MCF 10A (cell line): Measurements from ENCODE around the gene TAS1R3. TPM values are rescaled to one million over a fixed set of nuclear protein-coding genes. Genes with fewer than 3 reads are reported as not detected.

Experiments
- BruUV-seq: library from RNA; stranded (reverse); fragments of 400-500 nt; replicated peaks from 2 replicates; lab custom pipeline; 2021; lab: Mats Ljungman, UMichigan
- CTCF ChIA-PET: fragments of 300-600 bp; sonication (Branson Sonifier 250); formaldehyde crosslinking; extraction: SDS; loops from one replicate; lab custom pipeline; 2021; ENCODE audit warnings: antibody characterized with exemption, inconsistent platforms; lab: Yijun Ruan, JAX
- POLR2A ChIA-PET: fragments of 300-600, 350-650 bp; sonication (Branson Sonifier 250); formaldehyde crosslinking; extraction: SDS; loops from one replicate; lab custom pipeline; 2020; ENCODE audit warnings: antibody characterized with exemption, inconsistent platforms; lab: Yijun Ruan, JAX
- DNase-seq: peaks from one replicate; pipeline ENCODE4 v3.0.0-alpha.2; 2018; ENCODE audit not compliant: unreplicated experiment
- H3K27ac Mint-ChIP-seq: one replicate; pipeline ENCODE4 v1.8.0; 2022; ENCODE audit warnings: mild to moderate bottlenecking, low read depth, mixed read lengths; ENCODE audit not compliant: unreplicated experiment
- H3K27me3 Mint-ChIP-seq: one replicate; pipeline ENCODE4 v1.8.0; 2022; ENCODE audit warnings: mixed read lengths; ENCODE audit not compliant: insufficient read depth, unreplicated experiment
- H3K36me3 Mint-ChIP-seq: one replicate; pipeline ENCODE4 v1.8.0; 2022; ENCODE audit warnings: mild to moderate bottlenecking, moderate library complexity, mixed read lengths; ENCODE audit not compliant: insufficient read depth, unreplicated experiment
- H3K4me1 Mint-ChIP-seq: one replicate; pipeline ENCODE4 v1.8.0; 2022; ENCODE audit warnings: mixed read lengths; ENCODE audit not compliant: insufficient read depth, unreplicated experiment
- H3K4me3 Mint-ChIP-seq: one replicate; pipeline ENCODE4 v1.8.0; 2022; ENCODE audit warnings: mild to moderate bottlenecking, moderate library complexity, mixed read lengths; ENCODE audit not compliant: unreplicated experiment
- H3K9me3 Mint-ChIP-seq: one replicate; pipeline ENCODE4 v1.8.0; 2022; ENCODE audit warnings: mixed read lengths; ENCODE audit not compliant: unreplicated experiment
- CTCF ChIP-seq: fragments of 200-600 bp; IDR thresholded peaks from one replicate; pipeline ENCODE4 v1.8.0; 2022; ENCODE audit warnings: antibody characterized with exemption, mild to moderate bottlenecking; ENCODE audit not compliant: unreplicated experiment
- intact Hi-C: fragments of 100-400 bp; cut with micrococcal nuclease; formaldehyde crosslinking; loops from 2 replicates; pipeline ENCODE4 v1.14.1; 2022
- total RNA-seq: library from RNA; stranded (reverse); gene quantifications from 2 replicates; pipeline ENCODE4 v1.2.3, GENCODE V29; 2022

The TAS1R3 gene
- total RNA-seq, 1 experiment from 2014 or later = not detected

GRCh38 chr1:1283821-1284220, 47.3 kb upstream of the TAS1R3 start:
- H3K27ac Mint-ChIP-seq = no peak overlapping the region
- H3K27me3 Mint-ChIP-seq = no peaks in the 10 kb centered on the region
- BruUV-seq = no TSS peak
- CTCF ChIA-PET = no interaction called here
- H3K36me3 Mint-ChIP-seq = no peaks in the 10 kb centered on the region
- no peak overlapping the region for H3K4me3 Mint-ChIP-seq
- POLR2A ChIA-PET = interaction anchor here (0.9 kb wide), 2 partner anchors 8 to 10 kb away, joined by 3 to 4 read pairs; partner anchors contain the start of gene UBE2J2
- intact Hi-C loops = no loop called here
- peak; percentile 40 for DNase-seq
- peaks cover 6% of the 10 kb centered on the region for H3K4me1 Mint-ChIP-seq
- no peak for TF ChIP-seq CTCF
- H3K9me3 Mint-ChIP-seq = no peaks in the 10 kb centered on the region

- Mint-ChIP-seq H3K27me3 (no peaks in the 10 kb centered on the region), H3K27ac (no peak overlapping the region), H3K36me3 (no peaks in the 10 kb centered on the region), H3K4me3 (no peak overlapping the region), H3K9me3 (no peaks in the 10 kb centered on the region), H3K4me1 (peaks cover 6% of the 10 kb centered on the region)
- no peak for DNase-seq
- intact Hi-C loops = no loop called here
- POLR2A ChIA-PET = interaction anchor here (0.7 to 1.8 kb wide), 3 partner anchors 7 to 34 kb away, joined by 3 to 4 read pairs (median 3); no protein-coding TSS in a partner anchor
- CTCF ChIA-PET = interaction anchor here (1.1 kb wide), 1 partner anchor 162 kb away, joined by 4 read pairs; no protein-coding TSS in a partner anchor
- no peak for TF ChIP-seq CTCF
- BruUV-seq = no TSS peak
These were observed 46.6 kb upstream of the TAS1R3 start for GRCh38 chr1:1284221-1285101.

- POLR2A ChIA-PET = interaction anchor here (0.7 to 1.8 kb wide), 2 partner anchors 14 to 35 kb away, joined by 3 read pairs; no protein-coding TSS in a partner anchor
- Mint-ChIP-seq H3K4me3 (no peak overlapping the region), H3K4me1 (peaks cover 6% of the 10 kb centered on the region), H3K27ac (no peak overlapping the region), H3K27me3 (no peaks in the 10 kb centered on the region), H3K36me3 (no peaks in the 10 kb centered on the region), H3K9me3 (no peaks in the 10 kb centered on the region)
- TF ChIP-seq CTCF = no peak
- intact Hi-C loops = no loop called here
- no TSS peak for BruUV-seq
- no peak for DNase-seq
- CTCF ChIA-PET = interaction anchor here (1.1 kb wide), 1 partner anchor 163 kb away, joined by 4 read pairs; no protein-coding TSS in a partner anchor
These were observed 45.9 kb upstream of the TAS1R3 start for GRCh38 chr1:1285102-1285571.
